GM19035 (cell line): ENCODE data around the gene GAD2.

Experiments
- ATAC-seq: cut with Tn5 transposase; IDR thresholded peaks from one replicate; pipeline ENCODE4 v1.9.1; 2021; ENCODE audit not compliant: unreplicated experiment

The GAD2 gene

DNA sequence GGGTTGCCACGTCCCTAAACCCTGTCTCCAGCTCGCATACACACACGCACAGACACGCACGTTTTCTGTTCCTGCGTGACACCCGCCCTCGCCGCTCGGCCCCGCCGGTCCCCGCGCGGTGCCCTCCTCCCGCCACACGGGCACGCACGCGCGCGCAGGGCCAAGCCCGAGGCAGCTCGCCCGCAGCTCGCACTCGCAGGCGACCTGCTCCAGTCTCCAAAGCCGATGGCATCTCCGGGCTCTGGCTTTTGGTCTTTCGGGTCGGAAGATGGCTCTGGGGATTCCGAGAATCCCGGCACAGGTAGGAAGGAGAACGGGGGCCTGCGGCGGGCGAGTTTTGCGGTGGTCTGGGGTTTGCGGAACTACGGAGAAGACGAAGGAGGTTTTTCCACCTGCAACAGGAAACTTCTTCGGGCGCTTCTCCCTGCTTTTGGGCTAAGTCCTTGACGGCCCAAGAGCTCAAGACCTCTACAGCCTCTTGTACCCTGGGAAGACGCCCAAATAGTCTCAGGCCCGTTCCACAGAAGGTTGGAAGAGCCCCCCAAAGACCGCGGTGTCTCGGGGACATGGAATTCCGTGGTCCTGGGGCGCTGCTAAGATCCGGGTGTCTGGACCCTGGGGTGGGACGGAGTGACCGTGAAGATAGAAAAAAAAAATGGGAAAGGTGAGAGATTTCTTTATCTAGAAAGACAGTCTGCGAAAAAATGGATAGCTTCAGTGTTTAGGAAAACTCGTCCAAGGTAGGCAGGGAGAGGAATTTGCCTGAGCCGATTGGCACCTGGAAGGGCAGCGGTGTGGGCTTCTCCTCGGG, at the start of gene GAD2:
Gene GAD2, plus strand, starts transcription at position 190 of the 811 bp plus-strand sequence. Its CDS starts 36 bp downstream, at position 226.
- ATAC-seq, result no peak

DNA sequence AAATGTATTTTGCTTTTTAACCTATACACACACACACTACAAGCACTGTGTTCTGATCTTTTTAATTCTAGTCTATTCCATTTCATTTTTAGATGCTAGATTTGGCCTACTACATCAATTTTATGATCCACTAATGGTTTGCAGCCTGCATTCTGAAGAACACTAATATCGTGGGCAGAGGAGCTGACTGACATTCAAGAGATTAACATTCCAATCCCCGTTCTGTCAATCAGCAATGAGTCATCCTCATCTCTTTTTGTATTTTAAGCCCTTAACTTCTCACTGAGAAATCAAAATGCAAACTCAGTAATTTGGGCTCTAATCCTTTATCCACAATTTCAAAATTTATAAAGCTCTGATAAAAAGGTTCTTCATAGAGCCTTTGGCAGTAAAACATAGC, 47.1 kb upstream of the GAD2 start:
- no peak for ATAC-seq

DNA sequence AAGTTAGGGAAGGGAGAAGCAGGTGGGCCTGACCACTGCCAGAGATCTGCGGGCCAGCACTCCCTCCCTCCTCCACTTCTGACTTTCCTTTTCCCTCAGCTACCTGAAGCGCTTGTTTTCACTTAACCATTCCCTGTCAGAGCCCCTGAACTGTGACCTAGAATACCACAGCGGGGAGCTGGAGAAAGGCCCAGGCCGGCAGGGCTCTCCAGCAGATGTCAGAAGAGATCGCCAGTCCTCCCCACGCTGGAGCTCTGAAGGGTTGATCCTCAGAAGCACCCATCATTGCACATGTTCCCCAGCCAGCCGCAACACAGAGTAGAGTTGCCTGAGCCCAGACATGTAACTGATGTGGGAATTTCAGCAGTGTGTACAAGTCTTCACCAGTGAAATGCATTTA, 44.4 kb upstream of the GAD2 start:
- ATAC-seq, result no peak

DNA sequence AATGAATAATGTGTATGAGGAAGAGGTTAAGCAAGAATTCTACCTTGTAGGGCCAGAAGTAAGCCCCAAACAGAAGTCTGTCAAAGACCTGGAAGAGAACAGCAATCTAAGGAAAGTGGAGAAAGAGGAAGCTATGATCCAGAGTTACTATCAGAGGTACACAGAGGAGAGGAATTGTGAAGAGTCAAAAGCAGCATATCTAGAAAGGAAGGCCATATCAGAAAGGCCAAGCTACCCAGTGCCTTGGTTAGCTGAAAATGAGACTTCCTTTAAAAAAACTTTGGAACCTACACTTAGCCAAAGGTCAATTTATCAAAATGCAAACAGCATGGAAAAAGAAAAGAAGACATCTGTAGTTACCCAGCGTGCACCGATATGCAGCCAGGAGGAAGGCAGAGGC, 42.7 kb upstream of the GAD2 start:
- ATAC-seq, result no peak

DNA sequence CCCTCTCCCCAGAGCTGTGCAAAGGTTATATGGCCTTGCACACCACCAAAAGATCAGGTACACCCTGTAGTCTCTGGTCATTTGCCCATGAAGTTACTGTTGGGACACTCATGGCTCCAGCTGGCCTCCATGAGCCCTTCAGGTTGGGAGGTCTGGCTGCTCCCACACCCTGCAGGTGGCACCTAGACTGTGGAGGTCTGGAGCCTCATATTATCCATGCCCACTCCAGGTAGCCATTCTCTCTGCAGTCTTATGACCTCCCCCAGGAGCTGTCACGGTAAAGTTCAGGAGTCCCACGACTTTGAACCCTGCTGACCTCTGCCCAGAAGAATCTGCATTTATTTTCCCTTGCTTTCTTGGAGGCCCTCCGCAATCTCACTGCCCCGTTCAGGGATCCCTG, 39.2 kb upstream of the GAD2 start:
- no peak for ATAC-seq

DNA sequence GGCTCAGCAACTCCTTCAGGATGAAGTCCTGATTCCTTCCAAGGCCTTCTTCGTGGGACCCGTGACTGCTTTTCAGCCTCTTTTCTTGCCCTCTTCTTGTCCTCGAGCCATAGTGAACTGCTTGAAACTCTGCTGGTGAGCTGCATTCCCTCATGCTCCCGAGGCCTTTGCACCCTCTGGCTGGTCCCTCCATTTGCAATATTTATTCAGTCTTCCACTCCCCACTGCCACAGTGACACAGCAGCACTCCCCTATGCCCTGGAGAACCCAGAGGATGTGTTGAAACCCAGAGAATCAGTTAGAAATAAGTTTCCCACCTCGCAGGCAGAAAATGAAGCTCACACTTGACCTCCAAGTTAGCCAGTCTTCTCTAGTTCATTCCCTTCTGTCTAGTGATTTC, 22.3 kb upstream of the GAD2 start:
- no peak for ATAC-seq

DNA sequence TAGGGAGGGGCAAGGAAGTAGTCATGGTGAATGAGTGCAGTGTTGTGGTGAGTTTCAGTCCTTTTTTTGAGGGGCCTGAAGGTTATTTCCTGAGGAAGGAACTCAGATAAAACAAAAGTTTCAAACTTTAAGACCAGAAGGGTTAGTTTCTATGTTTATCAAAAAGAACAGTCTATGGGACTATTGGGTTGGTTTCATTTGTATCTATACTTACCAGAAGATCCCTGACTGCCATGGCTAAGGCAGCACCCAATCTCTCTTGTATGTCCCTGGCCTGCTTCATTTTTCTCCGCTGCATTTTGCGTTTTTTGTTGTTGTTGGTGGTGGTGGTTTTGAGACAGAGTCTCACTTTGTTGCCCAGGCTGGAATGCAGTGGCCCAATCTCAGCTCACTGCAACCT, 19.3 kb upstream of the GAD2 start:
- no peak for ATAC-seq

DNA sequence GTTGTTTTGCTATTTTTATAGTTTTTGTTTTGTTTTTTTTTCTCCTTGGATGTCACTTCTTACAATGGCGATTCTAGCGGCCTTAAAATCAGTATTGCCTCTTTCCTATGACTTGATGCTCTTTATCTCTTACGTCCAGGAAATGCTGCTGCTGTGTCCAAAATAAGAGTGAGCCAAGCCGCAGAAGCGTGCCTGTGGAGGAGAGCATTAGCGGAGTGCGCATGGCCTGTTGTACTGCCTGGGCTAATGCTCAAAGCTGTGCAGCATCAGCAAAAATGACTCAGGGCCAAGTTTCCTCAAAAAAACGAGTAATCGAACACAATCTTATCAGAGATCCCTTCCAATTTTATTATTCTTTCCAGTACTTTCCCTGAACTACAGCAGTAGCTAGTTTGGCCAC, 18.5 kb upstream of the GAD2 start:
- ATAC-seq, result no peak

DNA sequence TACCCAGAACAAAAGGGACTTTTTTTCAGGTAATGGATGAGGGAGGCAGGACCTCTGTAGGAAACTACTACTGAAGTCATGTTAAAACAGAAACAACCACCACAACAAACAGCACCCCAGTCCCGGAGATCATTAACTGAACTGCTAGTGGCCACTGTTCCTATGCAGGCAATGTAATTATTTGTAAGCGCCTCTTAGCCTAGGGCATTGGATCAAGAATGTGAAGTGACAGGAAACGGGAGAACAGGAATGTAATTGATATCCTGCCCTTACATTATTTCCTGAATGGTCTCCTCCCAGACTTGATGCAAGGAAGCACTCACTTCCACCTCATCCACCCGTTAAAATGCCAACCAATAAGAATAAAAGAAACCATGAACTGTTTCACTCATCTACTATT, 16.7 kb upstream of the GAD2 start:
- ATAC-seq, result no peak

DNA sequence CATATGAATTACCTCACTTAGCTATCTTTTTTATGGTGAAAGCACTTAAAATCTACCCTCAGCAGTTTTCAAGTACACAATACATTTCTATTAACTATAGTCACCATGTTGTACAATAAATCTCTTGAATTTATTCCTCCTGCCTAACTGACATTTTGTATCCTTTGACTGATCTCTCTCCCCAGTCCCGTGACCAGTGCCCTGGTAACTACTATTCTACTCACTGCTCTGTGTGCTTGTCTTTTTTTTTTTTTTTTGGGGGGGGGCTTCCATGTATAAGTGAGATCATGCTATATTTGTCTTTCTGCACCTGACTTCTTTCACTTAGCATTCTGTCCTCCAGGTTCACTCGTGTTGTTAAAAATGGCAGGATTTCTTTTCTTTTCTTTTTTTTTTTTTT, 11.4 kb upstream of the GAD2 start:
- ATAC-seq, result no peak

DNA sequence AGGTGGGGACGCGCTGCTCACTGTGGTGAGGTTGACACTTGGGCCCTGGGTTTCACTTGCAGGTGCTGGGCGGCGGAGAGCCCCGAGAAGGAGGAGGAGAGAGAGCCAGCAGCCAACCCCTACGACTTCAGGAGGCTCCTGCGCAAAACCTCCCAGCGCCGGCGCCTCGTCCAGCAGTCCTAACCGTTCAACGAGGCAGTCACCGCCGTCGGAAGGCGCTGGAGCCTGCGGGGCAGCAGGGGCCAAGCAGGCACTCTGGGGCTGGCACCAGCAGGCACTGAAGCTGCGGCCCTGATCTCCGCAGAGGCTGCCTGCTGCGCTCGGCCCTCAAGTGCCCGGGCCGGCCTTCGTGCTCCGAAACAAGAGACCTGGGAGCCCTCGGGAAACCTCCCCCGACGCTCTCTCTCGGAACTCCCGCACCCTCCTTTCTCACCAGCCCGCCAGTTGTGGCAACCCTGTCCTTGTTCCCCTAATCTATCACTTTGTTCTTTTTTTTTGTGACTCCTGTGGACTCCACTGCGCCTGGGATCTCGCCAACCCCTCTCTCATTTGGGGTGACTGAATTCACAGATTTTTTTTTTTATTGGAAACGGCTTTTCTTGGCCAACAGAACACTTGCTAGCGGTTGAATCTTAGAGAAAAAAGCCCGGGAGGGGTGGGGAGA, 4.7 kb upstream of the GAD2 start:
- ATAC-seq, result no peak

DNA sequence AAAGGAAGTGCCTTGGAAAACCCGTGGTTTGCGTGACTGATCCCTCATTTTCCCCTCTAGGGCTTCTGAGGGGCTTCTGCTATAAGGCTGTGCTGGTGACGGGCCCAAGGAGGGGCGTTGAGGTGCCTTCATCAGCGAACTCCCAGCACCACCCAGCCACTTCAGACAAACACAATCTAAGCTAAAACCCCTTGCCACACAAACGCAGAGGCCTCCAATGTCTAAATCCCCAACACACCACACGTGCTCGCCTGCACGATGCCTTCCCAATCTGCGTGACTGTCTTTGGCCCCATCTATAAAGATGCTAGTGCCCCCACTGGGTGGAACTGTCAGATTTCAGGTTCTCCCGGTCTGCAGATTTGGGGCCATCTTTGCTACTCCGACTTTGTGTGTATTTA, 4.1 kb upstream of the GAD2 start:
- no peak for ATAC-seq

DNA sequence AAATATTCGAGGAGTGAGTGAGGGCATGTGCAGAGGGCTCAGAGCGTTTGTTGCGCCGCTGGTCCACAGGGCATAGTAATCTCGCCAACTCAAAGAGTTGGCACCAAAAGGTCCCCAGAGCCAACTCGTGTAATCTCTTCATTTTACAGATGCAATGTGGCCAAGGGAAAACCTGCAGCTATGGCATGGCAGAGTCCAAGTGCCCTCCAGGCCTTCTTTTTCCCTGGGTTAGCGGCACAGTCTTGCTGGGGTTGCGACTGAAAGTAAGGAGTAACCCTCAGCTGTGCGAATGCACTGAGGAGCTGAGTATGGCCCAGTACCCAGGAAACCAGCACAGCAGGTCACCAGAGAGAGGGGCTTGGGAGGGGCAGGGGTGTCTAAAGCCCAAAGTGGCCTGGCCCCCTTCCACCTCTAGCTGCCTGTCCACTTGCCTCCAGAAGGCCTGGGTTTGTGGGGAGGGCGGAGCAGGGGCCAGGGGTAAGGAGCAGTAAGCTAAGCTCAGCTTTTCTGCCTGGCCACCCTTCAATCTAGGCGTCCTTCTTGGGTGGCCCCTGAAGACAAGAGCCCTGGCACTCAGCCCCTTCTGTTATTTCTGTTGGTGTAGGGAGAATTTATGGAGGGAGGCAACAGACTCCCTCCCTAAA, 3.3 kb upstream of the GAD2 start:
- ATAC-seq, result no peak

DNA sequence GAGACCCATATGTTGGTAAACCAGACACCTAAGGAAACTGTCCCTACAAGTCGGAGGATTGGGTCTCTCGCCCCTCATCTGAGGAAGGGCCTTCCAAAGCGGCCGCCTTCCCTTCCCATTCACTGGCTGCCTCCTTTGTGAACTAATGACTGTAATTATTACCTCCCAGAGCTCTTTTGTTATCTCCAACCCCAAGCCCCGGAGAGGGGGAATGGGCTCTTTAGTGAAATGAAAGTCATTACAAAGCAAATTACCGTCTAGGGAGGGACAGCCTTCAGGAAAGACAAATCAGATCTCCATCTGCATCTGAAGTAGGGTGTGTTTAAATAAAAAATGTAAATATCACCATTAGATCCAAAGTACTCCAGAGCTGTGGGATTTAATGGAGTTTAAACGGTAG, 2.6 kb upstream of the GAD2 start:
- ATAC-seq, result no peak

DNA sequence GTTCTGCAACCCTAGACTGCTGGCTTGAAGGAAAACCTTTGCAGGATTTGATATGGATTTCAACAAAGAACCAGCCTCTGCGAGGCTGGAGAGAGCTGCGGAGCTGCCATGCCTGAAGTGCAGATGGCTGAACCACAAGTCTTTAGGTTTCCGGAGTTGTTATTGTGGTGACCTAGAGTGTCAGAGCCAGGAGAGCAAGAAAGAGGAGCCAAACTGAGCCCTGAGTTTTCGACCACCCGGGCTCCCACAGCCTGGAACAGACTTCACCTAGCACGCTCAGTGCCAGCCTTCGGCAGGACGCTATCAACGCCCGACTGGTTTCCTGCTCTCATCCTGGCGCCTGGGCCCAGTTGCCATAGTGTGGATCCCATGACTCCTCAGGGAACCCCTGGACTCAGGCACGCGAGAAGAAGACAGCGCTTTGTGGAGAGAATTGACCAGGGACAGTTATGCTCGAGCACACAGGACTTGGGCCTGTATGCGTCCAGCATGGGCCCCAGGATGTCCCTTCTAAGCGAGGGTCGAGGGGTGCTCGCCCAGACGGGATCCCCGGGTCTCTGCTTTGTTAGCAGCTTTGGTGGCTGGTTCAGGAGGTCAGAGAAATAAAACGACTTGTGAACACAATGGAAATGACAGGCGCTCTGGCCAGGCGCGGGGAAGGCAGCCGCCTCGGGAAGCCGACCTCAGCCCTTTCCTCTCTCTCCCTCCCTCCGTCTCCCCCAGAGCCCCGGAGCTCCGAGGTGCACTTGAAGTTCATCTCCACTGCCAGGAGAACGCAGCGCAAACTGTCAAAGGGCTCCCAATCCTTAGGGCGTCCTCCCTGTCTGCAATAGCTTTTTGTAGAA, 1.8 kb upstream of the GAD2 start:
- ATAC-seq, result no peak

DNA sequence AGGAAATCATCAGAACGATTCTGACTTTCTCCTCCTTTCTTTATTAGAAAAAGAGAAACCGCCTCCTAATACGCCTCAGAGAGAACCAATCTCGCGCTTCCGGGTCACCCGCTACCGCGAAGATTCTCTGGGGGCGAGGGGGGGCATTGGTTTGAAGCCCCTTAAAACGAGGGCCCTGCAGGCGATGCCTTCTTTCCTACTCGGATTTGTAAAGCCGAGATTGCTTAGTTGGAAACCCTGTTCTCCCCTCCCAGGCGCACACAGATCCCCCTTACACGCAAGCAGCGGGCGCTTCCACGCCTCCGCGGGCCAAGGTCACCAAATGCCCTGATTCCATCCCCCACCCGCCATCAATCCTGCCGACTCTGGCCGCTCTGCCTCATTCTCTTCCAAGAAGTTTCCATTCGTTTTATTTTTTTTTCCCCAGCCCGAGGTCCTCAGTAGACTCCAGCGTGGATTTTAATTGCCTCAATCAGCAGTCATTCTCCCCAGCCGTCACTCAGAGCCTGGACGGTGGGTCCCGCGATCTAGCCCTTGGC, 1.1 kb upstream of the GAD2 start:
- no peak for ATAC-seq

DNA sequence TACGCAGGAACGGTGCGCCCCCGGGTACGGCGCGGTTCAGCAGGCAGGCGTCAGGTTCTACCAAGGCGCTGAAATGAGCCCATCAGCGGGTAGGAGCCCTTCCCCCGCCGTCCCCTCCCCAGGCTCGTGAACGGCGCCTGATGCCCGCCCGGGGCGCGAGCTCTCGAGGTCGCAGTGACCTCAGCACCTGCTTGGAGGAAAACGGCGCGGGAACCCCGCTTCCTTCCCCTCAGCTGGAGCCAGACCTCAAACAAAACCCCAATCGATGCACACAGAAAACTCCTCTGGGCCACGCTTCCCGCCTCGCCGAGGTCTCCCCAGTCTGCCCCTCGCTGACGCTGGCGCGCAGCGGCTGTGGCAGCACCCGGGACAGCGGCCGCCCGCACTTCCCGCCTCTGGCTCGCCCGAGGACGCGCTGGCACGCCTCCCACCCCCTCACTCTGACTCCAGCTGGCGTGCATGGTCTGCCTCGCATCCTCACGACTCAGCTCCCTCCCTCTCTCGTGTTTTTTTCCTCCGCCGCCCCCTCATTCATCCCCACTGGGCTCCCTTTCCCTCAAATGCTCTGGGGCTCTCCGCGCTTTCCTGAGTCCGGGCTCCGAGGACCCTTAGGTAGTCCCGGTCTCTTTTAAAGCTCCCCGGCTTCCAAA, 514 bp upstream of the GAD2 start:
- ATAC-seq, result no peak

DNA sequence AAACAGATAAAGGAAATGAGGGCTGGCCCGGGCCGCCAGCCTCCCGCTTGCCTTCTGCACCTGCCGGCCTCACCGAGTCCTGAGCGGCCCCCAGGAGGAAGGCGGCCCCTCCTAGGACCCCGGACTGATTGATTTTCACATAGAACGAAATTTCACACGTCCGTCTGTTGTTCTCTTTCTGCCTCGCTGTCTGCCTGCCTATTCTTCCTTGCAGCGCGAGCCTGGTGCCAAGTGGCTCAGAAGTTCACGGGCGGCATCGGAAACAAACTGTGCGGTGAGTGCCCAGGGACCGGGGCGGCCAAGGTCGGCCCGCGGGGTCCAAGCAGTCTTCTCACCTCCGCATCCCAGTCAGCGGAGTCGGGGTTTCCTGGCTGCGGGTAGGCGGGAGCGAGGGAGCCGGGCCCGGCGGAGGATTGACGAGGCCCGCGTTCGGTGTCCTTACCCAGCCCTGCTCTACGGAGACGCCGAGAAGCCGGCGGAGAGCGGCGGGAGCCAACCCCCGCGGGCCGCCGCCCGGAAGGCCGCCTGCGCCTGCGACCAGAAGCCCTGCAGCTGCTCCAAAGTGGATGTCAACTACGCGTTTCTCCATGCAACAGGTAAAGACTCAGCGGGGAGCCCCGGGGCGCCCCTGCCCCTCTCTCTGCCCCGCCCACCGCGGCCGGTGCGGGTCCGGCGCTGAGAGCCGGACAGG, 967 bp downstream of the GAD2 start:
- no peak for ATAC-seq

DNA sequence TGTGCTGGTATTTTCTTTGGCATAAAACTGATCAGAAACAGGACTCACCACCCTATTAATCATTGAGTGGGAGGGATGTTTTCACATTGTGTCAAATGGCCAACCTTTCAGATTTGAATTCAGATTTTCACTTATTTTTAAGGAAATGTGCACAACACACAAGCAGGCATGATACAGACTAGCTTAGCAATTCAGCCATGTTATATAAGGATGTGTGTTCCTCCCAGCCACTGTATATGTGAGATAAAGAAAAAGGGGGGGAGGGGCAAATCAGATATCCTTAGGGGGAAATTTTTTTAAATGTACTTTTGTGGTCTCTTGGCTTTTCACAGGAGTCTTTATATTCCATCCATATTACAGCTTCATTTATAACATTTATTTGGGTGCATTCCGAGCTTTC, 3.1 kb downstream of the GAD2 start:
- ATAC-seq, result no peak

DNA sequence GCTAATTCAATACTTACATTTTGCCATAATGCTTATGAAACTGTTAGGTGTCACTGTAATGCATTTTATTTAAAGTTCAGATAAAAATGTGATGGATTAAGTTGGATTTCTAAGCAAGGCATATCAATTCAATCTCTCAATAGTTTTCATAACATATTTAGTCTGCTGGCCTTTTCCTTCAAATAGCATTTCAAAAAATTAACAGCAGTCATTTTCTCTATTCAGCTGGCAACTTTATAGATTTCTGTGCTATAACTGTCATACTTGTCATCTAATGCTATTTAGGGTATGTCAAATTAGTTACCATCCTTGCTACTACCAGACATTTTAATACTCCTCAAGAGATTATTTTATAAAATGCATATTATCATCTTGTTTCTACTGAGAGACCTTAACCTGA, 4.3 kb downstream of the GAD2 start:
- ATAC-seq, result no peak
